Measurements from ENCODE around the gene TCOF1. TPM values are rescaled to one million over a fixed set of nuclear protein-coding genes. Genes with fewer than 3 reads are reported as not detected.
A peak's percentile ranks its signal among the peaks of the same experiment; 100 is the strongest.

TCOF1 gene
- total RNA-seq, 1 donor from 2014 or later = 47.5 TPM

GRCh38 chr5:150408231-150408943, 50.9 kb downstream of the TCOF1 start:
- peaks cover 2% of the 10 kb centered on the region for H3K27me3 Mint-ChIP-seq (ENCODE audit: low read depth, unreplicated experiment)
- Histone ChIP-seq H3K4me2 (ENCODE audit: low read length) (no peak overlapping the region), H2AFZ (ENCODE audit: low read depth, low read length) (no peak overlapping the region), H4K20me1 (ENCODE audit: insufficient read depth, low read length) (no peaks in the 10 kb centered on the region), H3K4me1 (ENCODE audit: insufficient read depth, low read length) (no peaks in the 10 kb centered on the region), H3K36me3 (ENCODE audit: insufficient read depth, low read length) (no peaks in the 10 kb centered on the region), H3K9me3 (ENCODE audit: insufficient read depth, low read depth, low read length) (no peaks in the 10 kb centered on the region), H3K27ac (ENCODE audit: low read depth, low read length) (no peak overlapping the region), H3K9ac (ENCODE audit: low read length) (no peak overlapping the region), H3K79me2 (ENCODE audit: insufficient read depth, low read length) (no peaks in the 10 kb centered on the region), H3K4me3 (ENCODE audit: insufficient read depth, low read depth, low read length) (no peak overlapping the region), H3K27me3 (ENCODE audit: insufficient read depth, low read length) (no peaks in the 10 kb centered on the region)
- H3K27ac Mint-ChIP-seq (ENCODE audit: unreplicated experiment) = no peak overlapping the region
- no peak overlapping the region for H3K4me3 Mint-ChIP-seq (ENCODE audit: unreplicated experiment)
- peaks cover 4% of the 10 kb centered on the region for H3K4me1 Mint-ChIP-seq (ENCODE audit: low read depth, unreplicated experiment)
- FAIRE-seq = no peak
- no peak for DNase-seq (ENCODE audit: low read depth)
- peaks cover 3% of the 10 kb centered on the region for H3K36me3 Mint-ChIP-seq (ENCODE audit: low read depth, unreplicated experiment)
- H3K9me3 Mint-ChIP-seq (ENCODE audit: unreplicated experiment) = no peaks in the 10 kb centered on the region
- TF ChIP-seq EZH2 (IDR thresholded peaks at IDR 0.05; ENCODE audit: insufficient read depth, low read length) = no peak
- TF ChIP-seq, protein P1, sequence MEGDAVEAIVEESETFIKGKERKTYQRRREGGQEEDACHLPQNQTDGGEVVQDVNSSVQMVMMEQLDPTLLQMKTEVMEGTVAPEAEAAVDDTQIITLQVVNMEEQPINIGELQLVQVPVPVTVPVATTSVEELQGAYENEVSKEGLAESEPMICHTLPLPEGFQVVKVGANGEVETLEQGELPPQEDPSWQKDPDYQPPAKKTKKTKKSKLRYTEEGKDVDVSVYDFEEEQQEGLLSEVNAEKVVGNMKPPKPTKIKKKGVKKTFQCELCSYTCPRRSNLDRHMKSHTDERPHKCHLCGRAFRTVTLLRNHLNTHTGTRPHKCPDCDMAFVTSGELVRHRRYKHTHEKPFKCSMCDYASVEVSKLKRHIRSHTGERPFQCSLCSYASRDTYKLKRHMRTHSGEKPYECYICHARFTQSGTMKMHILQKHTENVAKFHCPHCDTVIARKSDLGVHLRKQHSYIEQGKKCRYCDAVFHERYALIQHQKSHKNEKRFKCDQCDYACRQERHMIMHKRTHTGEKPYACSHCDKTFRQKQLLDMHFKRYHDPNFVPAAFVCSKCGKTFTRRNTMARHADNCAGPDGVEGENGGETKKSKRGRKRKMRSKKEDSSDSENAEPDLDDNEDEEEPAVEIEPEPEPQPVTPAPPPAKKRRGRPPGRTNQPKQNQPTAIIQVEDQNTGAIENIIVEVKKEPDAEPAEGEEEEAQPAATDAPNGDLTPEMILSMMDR (IDR thresholded peaks at IDR 0.05; ENCODE audit: insufficient read depth, low read depth, low read length) = no peak

DNA sequence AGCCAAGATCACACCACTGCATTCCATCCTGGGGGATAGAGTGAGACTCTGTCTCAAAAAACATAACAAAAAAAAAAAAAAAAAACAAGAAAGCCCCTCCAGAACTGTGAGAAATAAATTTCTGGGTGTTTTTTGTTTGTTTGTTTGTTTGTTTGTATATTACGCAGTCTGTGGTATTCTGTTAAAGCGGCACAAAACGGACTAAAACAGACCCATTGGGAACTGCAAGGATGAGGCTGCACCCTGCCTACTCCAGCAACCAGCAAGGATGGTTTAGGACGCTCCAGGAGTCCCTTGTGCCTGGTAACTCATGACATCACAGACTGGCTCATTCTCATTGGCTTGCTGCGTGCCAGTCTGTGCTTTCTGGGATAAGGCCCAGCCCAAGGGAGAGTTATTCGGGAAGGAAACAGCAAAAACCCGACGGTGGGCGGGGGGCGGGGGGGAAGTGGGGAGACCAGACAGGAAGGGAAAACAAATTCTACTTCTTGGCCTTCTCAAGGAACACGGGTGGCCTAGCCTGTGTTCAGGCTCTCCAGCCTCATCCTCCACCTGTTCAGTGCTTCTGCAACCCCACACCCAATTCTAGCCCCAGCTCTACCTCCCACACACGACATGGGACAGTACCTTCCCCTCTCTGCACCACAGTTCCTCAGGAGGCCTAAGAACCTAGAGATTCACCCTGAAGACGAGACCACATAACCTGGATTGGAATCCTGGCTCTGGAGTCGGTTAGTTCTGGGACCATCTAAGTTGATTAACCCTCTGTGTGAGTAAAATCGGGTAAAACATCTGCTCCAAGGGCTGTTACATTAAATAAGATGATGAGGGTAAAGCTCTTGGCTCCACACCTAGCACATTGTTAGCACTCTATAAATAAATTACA, 52.4 kb downstream of the TCOF1 start:
- Histone ChIP-seq H3K79me2 (ENCODE audit: insufficient read depth, low read length) (no peaks in the 10 kb centered on the region), H2AFZ (ENCODE audit: low read depth, low read length) (no peak overlapping the region), H3K27ac (ENCODE audit: low read depth, low read length) (no peak overlapping the region), H3K4me3 (ENCODE audit: insufficient read depth, low read depth, low read length) (no peak overlapping the region), H3K9me3 (ENCODE audit: insufficient read depth, low read depth, low read length) (no peaks in the 10 kb centered on the region), H3K27me3 (ENCODE audit: insufficient read depth, low read length) (no peaks in the 10 kb centered on the region), H4K20me1 (ENCODE audit: insufficient read depth, low read length) (no peaks in the 10 kb centered on the region), H3K4me2 (ENCODE audit: low read length) (peak overlapping the region; percentile 27), H3K36me3 (ENCODE audit: insufficient read depth, low read length) (no peaks in the 10 kb centered on the region), H3K9ac (ENCODE audit: low read length) (no peak overlapping the region), H3K4me1 (ENCODE audit: insufficient read depth, low read length) (no peaks in the 10 kb centered on the region)
- Mint-ChIP-seq H3K4me1 (ENCODE audit: low read depth, unreplicated experiment) (peaks cover 4% of the 10 kb centered on the region), H3K4me3 (ENCODE audit: unreplicated experiment) (no peak overlapping the region), H3K27me3 (ENCODE audit: low read depth, unreplicated experiment) (no peaks in the 10 kb centered on the region), H3K9me3 (ENCODE audit: unreplicated experiment) (no peaks in the 10 kb centered on the region), H3K36me3 (ENCODE audit: low read depth, unreplicated experiment) (no peaks in the 10 kb centered on the region), H3K27ac (ENCODE audit: unreplicated experiment) (no peak overlapping the region)
- DNase-seq (ENCODE audit: low read depth) = peak; percentile 79
- no peak for TF ChIP-seq EZH2 (IDR thresholded peaks at IDR 0.05; ENCODE audit: insufficient read depth, low read length)
- TF ChIP-seq, protein P1 (IDR thresholded peaks at IDR 0.05; ENCODE audit: insufficient read depth, low read depth, low read length) = no peak
- FAIRE-seq = peak; percentile 76
